ENCODE results near the gene SLC44A5.
"Not testable (repeated sequence)": the region's sequence is repeated elsewhere in the genome, so short reads cannot be mapped to it uniquely, and the experiment has no call there.

SLC44A5 gene

GRCh38 chr1:75444220-75444619, 166.7 kb downstream of the SLC44A5 start:
- FAIRE-seq, result no peak

- no peak for FAIRE-seq
Measured at GRCh38 chr1:75440274-75440673, 170.6 kb downstream of the SLC44A5 start.

GRCh38 chr1:75438355-75438754, 172.6 kb downstream of the SLC44A5 start:
- no peak for FAIRE-seq

- FAIRE-seq, result no peak
Measured at GRCh38 chr1:75431843-75432242, 179.1 kb downstream of the SLC44A5 start.

GRCh38 chr1:75430526-75430925, 180.4 kb downstream of the SLC44A5 start:
- FAIRE-seq, result no peak

- FAIRE-seq, result no peak
Measured at GRCh38 chr1:75426688-75427087, 184.2 kb downstream of the SLC44A5 start.

- no peak for FAIRE-seq
Measured at GRCh38 chr1:75425001-75425650, 185.8 kb downstream of the SLC44A5 start.

GRCh38 chr1:75423616-75424015, 187.3 kb downstream of the SLC44A5 start:
- FAIRE-seq, result no peak

- no peak for FAIRE-seq
Measured at GRCh38 chr1:75423136-75423535, 187.8 kb downstream of the SLC44A5 start.

- FAIRE-seq, result no peak
Measured at GRCh38 chr1:75421371-75421770, 189.5 kb downstream of the SLC44A5 start.

GRCh38 chr1:75415187-75415586, 195.7 kb downstream of the SLC44A5 start:
- no peak for FAIRE-seq

- FAIRE-seq, result no peak
Measured at GRCh38 chr1:75412616-75413015, 198.3 kb downstream of the SLC44A5 start.

GRCh38 chr1:75404681-75405080, 206.2 kb downstream of the SLC44A5 start:
- FAIRE-seq, result not testable (repeated sequence)

GRCh38 chr1:75403147-75403646, 207.7 kb downstream of the SLC44A5 start:
- not testable (repeated sequence) for FAIRE-seq

- no peak for FAIRE-seq
Measured at GRCh38 chr1:75400716-75401115, 210.2 kb downstream of the SLC44A5 start.

- FAIRE-seq, result no peak
Measured at GRCh38 chr1:75396745-75397144, 214.2 kb downstream of the SLC44A5 start.

GRCh38 chr1:75396260-75396659, 214.7 kb downstream of the SLC44A5 start:
- FAIRE-seq, result no peak

GRCh38 chr1:75394386-75395139, 216.4 kb downstream of the SLC44A5 start:
- FAIRE-seq, result no peak

GRCh38 chr1:75392278-75392677, 218.6 kb downstream of the SLC44A5 start:
- FAIRE-seq, result no peak

GRCh38 chr1:75375476-75376447, 235.2 kb downstream of the SLC44A5 start:
- FAIRE-seq, result not testable (repeated sequence)

- FAIRE-seq, result no peak
Measured at GRCh38 chr1:75373542-75374159, 237.3 kb downstream of the SLC44A5 start.

- FAIRE-seq, result no peak
Measured at GRCh38 chr1:75366595-75366994, 244.3 kb downstream of the SLC44A5 start.

GRCh38 chr1:75361260-75361659, 249.7 kb downstream of the SLC44A5 start:
- FAIRE-seq, result no peak
